UCSD-AML1 (cell line): ENCODE measurements around the gene MEX3A.
"Not testable (repeated sequence)": the region's sequence is repeated elsewhere in the genome, so short reads cannot be mapped to it uniquely, and the experiment has no call there.

Experiments
- DNase-seq: peaks from one replicate; lab custom pipeline; 2025; ENCODE audit not compliant: unreplicated experiment; lab: John Stamatoyannopoulos, UW

The MEX3A gene, protein sequence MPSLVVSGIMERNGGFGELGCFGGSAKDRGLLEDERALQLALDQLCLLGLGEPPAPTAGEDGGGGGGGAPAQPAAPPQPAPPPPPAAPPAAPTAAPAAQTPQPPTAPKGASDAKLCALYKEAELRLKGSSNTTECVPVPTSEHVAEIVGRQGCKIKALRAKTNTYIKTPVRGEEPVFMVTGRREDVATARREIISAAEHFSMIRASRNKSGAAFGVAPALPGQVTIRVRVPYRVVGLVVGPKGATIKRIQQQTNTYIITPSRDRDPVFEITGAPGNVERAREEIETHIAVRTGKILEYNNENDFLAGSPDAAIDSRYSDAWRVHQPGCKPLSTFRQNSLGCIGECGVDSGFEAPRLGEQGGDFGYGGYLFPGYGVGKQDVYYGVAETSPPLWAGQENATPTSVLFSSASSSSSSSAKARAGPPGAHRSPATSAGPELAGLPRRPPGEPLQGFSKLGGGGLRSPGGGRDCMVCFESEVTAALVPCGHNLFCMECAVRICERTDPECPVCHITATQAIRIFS

DNA sequence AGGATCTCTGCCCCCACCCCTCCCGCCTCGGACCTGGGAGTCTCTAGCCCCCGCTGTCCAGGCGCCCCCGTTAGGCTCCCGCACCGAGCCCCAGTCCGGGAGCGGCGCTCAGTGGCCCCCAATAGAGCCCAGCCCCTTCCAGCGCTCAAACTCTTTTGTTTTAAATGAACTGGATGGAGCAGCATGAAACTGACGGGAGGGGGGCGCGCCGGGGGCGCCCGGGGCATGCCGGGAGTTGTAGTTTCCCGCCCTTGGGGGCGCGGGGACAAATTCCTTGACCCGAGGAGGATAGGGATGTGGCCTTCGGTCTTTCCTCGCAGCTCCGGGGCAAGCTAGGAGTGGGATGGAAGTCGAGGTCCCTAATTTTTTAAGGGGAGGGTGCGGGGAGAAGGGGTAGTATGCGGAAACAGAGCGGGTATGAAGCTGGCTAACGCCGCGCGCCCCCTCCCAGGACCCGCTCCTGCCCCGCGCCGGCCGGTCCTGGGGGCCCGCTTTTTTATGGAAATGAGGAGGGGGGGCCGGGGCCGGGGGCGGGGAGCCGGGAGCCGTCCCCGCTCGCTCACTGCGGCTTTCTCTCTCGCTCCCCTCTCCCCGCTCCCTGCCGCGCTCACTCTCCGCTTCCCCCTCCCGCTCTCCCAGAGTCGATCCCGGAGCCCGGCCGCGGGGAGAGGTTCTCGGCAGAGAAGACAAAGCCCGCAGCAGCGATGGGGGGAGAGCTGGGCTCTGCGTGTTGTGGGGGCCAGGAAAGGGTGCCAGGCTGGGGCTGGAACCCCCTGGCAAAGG, at the start of gene MEX3A:
Gene MEX3A (minus strand): TSS at position 157 of the 783 bp plus-strand sequence. CDS start 467 bp downstream, outside the sequence.
- peak; percentile 75 for DNase-seq

DNA sequence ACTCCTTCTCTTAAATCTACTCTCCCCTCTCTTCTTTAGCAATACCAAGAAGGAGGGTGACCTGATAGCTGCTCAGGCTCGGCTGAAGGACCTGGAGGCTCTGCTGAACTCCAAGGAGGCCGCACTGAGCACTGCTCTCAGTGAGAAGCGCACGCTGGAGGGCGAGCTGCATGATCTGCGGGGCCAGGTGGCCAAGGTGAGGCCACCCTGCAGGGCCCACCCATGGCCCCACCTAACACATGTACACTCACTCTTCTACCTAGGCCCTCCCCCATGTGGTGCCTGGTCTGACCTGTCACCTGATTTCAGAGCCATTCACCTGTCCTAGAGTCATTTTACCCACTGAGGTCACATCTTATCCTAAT, 48.3 kb upstream of the MEX3A start:
- DNase-seq, result no peak

DNA sequence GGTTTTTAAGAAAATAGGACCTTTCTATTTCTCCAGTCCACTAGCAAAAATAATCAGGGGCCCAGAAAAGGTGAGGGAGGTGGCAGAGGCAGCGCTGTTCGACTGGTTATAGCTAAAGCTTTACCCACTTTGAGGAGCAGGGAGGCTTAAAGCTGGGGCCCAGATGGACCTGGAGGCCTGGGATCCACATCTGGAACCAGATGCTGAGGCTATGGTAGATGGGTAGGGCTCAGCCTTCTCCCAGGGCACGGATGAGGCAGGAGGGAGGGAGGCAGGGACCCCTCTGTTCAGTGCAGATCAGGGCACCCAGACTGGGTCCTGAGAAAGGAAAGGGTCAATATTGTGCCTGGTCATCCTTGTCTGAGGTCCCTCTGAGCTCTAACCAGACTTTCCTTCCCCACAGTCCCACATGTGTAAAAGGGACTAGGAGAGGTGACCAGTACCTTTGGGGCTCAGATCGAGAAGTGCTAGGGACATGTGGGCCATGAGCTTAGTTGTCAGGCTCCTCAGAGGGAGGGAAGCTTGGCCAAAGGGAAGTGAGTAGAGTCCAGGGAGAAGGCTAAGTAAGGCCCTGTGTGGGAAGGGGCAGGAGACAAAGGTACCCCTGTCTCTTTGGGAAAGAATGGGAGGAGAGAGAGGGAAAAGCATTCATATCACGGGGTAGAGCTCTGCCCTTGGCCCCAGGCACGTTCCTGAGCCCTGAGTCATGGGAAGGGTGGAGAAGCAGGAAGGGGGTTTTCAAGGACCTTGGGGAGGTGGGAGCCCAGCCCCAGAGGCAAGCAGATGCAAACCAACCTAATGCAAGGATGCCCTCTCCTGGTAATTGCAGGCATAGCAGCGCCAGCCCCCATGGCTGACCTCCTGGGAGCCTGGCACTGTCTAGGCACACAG, 47.7 kb upstream of the MEX3A start:
- peak; percentile 75 for DNase-seq

DNA sequence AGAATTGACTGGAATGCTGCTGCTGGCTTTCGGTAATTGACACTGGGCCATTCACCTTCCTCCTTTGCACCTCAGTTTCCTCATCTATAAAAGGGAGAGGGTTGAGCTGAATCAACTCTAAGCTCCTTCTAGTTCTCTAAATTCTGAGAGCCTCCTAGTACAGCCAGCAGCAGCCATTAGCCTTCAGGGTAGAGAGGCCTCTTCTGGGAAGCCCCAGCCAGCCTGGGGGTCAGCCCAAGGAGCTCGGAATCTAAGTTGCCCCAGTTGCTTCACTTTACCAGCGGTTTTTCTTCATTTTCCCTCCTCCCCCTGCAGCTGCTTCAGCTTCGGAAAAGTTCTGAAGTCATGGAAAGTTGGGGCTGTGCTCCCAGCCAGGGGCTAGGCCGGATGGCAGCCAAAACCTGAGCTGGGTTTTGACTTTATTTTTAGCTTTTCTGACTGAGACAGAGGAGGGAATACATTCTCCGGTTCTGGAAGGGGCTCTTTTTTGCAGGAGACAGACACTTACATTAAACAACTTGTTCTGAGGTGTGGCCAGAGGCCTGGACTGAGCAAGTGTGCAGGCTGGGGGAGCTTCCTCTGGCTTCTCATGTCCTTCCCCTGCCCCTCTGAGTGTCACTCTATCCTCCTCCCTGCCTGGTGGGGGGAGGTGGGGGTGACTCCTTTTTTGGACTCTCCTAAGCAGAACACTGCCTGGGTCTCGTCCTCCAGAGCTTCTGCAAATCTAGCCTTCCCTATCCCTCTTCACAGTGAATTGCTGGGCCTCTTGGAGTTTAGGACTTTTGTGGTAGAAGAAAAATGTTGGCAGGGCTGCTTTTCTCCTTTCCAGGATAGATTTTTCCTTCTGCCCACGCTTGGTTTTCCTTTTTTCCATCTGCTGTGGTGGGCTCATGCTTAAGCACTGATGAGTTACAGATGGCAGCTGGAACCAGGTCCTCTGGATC, 46.7 kb upstream of the MEX3A start:
- DNase-seq, result no peak

DNA sequence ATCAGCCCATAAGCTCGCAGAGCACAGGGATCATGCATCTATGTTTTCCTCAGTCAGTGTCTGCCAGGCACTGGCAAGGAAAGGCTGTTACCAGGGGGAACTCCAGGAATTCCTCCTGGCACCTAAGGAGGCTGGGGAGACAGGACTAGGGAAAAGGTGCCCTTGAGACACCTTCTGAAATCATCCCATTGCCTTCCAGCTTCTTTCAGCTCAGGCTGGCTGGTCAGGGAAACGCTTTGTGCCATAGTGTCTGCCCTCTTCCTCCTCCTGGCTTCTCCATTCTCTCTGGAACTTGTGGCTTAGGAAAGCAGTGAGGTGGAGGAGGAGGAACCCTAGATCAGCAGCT, 46.0 kb upstream of the MEX3A start:
- no peak for DNase-seq

DNA sequence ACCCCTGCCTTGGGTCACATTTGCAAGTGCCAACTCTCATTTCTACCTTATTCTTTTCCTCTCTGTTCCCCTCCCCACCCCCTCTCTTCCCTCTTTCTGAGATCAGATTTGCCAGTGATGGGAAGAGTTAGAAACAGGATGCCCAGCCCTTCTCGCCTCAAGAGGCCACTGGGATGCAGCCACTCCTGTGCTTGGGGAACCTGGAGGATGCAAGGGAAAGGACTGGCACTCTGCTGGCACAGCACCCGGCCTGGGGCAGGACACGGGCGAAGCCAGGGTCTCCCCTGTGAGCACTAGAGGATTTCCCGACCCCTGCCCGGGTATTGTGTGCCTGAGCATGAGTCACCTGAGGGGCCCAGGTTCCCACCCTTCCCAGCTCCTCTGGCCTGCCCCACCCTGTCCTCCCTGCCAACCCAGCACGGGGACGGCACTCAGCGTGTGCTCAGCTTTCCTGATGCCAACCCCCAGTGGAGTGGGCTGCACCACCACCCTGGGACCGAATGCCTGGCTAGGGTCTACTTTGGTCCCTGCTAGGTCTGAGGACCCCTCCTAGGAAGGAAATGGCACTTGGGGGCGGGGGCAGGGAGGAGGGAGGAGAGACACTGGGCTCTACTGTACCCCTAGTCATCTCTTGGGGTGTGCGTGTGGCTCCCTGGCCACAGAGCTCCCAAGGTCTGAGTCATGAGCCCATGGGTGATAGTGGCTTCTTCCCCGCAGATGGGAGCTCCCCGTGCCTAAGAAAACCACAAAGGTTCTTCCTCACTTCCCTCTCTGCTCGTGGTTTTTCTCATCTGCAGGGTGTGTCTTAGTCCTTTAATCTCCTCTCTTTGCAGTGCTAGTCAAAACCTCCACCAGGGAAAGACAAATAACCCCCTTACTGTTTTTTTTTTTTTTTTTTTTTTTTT, 44.6 kb upstream of the MEX3A start:
- peak; percentile 52 for DNase-seq

DNA sequence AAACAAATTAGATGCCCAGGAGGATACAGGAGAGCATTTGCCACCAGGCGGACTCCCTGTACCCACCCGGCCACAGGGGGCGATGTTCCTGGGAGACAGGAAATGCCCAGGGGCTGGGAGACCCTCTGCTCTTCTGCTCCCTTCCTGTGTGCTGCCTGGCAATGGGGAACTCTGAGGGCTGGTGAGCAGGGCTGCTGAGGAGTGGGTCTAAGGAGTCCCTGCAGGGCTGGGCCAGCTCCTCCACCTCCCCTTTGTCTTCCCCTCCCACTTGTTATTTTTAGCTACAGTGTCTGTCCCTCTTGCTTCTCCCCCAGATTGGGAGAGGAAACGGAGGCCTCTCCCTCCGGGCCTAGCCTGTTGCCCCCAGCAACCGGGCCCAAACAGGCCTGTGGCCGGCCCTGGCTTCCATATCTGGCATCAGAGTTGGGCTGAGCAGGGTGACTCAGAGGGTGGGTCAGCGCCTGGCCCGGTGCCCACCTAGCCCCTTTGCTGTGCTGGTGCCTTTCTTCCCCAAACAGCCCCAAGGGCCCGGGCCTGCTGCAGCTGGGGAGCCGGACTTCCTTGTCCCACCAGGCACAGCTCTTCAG, 43.9 kb upstream of the MEX3A start:
- peak; percentile 85 for DNase-seq

DNA sequence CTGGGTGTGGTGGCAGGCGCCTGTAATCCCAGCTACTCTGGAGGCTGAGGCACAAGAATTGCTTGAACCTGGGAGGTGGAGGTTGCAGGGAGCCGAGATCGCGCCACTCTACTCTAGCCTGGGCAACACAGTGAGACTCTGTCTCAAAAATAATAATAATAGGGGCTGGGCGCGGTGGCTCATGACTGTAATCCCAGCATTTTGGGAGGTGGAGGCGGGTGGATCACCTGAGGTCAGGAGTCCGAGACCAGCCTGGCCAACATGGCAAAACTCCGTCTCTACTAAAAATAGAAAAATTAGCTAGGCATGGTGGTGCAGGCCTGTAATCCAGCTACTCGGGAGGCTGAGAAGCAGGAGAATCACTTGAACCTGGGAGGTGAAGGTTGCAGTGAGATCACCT, 43.3 kb upstream of the MEX3A start:
- not testable (repeated sequence) for DNase-seq

DNA sequence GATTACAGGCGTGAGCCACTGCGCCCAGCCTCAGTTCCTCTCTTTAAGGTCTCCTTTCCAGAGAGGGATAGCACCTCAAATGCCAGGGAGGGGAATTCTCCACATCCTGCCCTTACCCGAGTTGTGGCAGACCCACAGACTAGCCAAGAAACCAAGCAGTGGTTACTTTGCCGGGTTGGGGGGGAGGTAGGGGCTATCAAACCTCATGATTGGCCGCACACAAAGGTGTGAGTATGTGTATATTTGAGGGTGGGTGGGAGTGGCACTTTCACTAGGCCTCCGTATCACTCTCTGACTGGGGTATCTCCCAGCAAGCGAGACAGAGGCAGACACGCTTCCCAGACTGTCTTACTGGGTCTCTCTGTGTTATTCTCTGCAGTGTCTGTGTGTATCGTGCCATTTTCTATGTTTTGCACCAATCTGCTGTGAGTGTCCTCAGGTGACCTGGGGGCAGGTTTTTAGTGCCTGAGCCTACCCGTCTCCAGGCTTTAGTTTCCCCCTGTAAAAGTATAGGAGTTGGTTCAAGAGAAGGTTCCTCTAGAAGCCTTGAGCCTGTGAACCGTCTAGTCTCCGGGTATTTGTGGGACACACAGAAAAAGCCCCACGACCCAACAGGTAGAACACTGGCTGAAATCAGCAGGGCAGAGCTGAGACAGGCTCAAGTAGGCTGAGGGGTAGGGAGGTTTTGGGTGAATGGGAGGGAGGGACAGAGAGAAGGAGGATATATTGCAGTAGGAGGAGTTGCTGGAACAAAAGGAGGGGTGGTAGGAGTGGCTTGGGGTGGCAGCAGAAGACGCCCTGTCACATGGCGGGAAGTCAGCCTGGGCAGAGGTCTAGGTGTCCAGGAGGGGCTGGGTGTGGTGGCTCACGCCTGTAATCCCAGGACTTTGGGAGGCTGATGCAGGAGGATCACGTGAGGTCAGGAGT, 42.6 kb upstream of the MEX3A start:
- DNase-seq, result no peak

DNA sequence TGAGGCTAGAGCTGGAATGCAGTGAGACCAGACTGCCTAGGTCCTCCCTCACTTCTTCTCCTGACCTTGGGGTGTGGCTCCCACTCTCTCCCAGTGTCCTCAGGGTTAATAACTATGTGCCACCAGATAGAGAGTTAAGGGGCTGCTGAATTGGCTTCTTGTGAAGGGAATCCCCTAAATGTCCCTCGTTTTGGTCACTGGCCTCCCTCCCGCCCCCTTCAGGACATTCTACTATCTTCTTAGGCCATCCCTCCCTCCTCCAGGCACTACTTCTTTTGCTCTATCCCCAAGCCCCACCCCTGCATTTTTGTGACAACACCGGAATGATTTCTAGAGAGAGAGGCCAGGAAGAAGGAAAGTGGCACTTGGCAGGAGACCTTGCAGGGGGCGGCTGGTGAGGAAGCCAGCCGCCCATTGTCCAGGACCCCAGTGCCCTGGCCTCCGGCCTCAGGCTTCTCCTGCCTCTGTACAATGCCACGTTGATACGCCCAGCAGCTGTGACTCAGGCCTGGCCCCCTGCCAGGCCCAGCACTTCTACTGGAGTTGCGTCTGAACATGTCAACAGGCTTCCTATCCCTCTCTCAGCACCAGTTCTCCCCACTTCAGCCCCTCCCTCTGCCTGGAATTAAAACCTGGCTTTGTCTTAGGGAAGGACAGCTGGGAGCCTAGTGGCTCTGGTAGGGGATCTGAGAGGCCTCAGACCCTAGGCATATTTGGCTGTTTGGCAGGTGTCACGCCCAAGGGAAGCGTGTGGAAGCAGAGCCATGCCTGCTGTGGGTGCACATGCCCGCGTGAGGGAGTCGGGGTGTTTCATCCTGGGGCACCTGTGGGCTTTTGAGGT, 41.3 kb upstream of the MEX3A start:
- peak; percentile 83 for DNase-seq

DNA sequence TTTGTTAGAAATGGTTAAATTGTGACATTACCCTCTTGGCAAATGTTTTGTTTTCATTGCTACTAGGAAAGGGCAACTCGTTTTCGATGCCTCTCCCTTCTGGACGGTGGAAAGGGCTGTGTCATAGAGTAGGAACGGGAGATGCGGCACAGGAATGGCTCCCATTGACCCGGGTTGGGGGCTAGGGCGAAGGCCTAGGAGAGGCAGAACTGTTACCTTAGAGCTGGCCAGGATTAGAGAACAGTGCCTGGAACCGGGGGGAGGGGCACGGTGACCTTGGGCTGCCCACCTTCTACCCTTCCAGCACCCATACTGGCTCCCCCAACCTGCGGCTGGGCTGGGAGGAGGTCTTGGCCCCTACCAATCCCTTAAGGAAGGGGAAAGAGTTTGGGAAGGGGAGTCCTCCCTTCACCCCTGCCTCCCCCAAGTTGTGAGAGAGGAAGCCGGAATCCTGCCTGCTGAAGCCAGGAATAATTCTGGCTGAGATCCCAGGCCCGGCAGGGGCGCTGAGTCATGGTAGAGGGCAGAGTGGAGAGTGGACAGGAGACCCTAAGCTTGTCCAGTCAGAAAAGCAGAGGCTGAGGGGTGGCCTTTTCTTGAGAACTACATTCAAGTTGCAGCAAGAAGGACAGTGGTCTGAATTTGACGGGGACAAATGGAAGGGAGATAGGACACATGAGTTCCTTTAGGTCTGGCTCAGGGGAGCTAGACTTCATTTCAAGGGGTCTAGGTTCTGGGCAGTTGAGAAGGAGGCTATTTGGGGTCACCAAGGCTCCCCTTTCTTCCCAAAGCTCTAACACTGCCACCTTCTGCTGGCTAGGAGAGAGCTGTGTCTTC, 40.5 kb upstream of the MEX3A start:
- no peak for DNase-seq

DNA sequence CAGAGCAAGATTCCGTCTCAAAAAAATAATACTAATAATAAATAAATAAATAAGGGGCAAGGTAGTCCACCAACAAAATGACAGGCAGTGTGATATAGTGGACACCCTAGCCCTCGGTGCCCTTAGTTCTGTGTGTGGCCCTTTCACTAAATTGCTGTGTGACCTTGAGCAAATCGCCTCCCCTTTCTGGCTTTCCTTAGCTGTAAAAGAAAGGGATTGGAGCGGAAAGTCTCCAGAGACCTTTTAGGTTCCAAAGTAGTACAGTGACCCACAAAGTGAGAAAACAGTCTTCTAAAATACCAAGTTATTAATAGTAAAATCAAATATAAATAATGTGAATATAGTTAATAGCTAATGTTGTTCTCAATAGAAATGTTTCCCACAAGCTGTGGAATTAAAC, 39.8 kb upstream of the MEX3A start:
- DNase-seq, result no peak

DNA sequence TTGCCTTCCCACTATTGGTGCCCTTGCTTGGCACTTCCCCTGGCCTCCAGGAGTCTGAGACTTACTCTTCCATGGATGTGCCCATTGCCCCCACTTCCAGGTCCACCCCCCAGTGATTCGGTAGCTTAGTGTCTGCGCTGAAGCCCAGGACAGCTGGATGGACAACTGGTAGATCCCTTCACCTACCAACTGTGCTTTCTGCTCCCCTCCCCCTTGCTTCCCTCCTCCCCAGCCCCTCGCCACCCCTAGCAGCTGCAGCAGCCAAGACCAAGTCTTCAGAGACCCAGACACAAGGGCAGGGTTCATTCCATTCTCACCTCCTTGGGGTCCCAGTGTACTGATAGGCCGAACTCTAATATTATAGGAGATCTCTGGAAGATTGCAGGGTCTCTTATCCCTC, 39.2 kb upstream of the MEX3A start:
- DNase-seq, result no peak

DNA sequence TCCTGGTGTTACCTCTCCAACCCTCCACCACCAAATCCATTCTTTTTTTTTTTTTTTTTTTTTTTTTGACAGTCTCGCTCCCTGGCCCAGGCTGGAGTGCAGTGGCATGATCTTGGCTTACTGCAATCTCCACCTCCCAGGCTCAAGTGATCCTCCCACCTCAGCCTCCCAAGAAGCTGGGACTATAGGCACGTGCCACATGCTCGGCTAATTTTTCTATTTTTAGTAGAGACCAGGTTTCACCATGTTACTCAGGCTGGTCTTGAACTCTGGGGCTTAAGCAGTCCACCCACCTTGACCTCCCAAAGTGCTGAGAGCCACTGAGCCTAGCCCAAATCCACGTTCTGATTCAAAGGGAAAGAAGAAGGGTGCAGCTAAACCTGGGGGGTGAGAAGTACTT, 38.7 kb upstream of the MEX3A start:
- not testable (repeated sequence) for DNase-seq

DNA sequence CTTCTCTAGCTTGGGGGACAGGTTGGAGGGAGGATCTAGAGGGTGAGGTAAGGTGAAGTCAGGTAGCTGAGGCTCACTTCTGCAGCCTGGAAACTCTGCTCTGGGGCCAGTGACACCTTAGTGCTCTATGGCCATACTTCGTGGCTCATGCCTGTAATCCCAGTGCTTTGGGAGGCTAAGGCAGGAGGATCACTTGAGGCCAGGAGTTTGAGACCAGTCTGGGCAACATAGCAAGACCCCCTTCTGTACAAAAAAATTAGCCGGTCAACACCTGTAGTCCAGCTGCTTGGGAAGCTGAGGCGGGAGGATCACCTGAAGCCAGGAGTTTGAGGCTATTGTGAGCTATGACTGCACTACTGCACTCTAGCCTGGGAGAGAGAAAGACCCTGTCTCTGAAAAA, 38.1 kb upstream of the MEX3A start:
- no peak for DNase-seq
